Measurements from ENCODE around the gene TMEM135.
"Not testable (repeated sequence)": the region's sequence is repeated elsewhere in the genome, so short reads cannot be mapped to it uniquely, and the experiment has no call there.

DNA sequence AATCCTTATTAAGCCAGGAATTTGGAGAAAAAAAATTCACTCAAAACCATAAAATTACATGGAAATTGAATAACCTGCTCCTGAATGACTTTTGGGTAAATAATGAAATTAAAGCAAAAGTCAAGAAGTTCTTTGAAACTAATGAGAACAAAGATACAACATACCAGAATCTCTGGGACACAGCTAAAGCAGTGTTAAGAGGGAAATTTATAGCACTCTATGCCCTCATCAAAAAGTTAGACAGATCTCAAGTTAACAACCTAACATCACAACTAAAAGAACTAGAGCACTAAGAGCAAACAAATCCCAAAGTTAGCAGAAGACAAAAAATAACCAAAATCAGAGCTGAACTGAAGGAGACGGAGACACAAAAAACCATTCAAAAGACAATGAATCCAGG is 11.3 kb upstream of the TMEM135 start:
- TF ChIP-seq, protein P1, sequence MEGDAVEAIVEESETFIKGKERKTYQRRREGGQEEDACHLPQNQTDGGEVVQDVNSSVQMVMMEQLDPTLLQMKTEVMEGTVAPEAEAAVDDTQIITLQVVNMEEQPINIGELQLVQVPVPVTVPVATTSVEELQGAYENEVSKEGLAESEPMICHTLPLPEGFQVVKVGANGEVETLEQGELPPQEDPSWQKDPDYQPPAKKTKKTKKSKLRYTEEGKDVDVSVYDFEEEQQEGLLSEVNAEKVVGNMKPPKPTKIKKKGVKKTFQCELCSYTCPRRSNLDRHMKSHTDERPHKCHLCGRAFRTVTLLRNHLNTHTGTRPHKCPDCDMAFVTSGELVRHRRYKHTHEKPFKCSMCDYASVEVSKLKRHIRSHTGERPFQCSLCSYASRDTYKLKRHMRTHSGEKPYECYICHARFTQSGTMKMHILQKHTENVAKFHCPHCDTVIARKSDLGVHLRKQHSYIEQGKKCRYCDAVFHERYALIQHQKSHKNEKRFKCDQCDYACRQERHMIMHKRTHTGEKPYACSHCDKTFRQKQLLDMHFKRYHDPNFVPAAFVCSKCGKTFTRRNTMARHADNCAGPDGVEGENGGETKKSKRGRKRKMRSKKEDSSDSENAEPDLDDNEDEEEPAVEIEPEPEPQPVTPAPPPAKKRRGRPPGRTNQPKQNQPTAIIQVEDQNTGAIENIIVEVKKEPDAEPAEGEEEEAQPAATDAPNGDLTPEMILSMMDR (IDR thresholded peaks at IDR 0.05; ENCODE audit: low read depth, low read length, poor library complexity, severe bottlenecking), result not testable (repeated sequence)
- not testable (repeated sequence) for TF ChIP-seq EZH2phosphoT487 (IDR thresholded peaks at IDR 0.05; ENCODE audit: borderline replicate concordance, low read length)
